HEK293 (cell line): ENCODE results near the gene DMBT1.

ENCODE experiments used
- GLIS2 ChIP-seq: fragments of 450-650 bp; formaldehyde crosslinking; IDR thresholded peaks from 2 replicates; pipeline ENCODE4 v1.5.1; 2016; ENCODE audit warnings: missing biosample characterization, missing genetic modification characterization
- SP3 ChIP-seq: fragments of 450-650 bp; formaldehyde crosslinking; IDR thresholded peaks from 2 replicates; pipeline ENCODE4 v1.5.1; 2016; ENCODE audit warnings: missing biosample characterization, missing genetic modification characterization
- TCF7L2 ChIP-seq: IDR thresholded peaks from 2 replicates; pipeline ENCODE4 v1.6.1; 2011; ENCODE audit warnings: low read depth, mild to moderate bottlenecking, inconsistent platforms, low read length, moderate library complexity, borderline replicate concordance
- ZBTB21 ChIP-seq: fragments of 450-650 bp; formaldehyde crosslinking; IDR thresholded peaks from 2 replicates; pipeline ENCODE4 v1.5.1; 2017; ENCODE audit warnings: missing biosample characterization, missing genetic modification characterization
- ZFP3 ChIP-seq: fragments of 450-650 bp; formaldehyde crosslinking; IDR thresholded peaks from 2 replicates; pipeline ENCODE4 v1.5.1; 2016; ENCODE audit warnings: low read depth, missing biosample characterization, missing genetic modification characterization
- ZNF501 ChIP-seq: fragments of 450-650 bp; formaldehyde crosslinking; IDR thresholded peaks from 2 replicates; pipeline ENCODE4 v1.5.1; 2016; ENCODE audit warnings: missing biosample characterization, missing genetic modification characterization
- ZNF510 ChIP-seq: fragments of 450-650 bp; formaldehyde crosslinking; IDR thresholded peaks from 2 replicates; pipeline ENCODE4 v1.5.1; 2018; ENCODE audit warnings: mild to moderate bottlenecking, missing genetic modification characterization, missing biosample characterization; ENCODE audit not compliant: insufficient replicate concordance
- ZNF76 ChIP-seq: fragments of 450-650 bp; formaldehyde crosslinking; IDR thresholded peaks from 2 replicates; pipeline ENCODE4; 2016; ENCODE audit warnings: low read depth, missing biosample characterization, missing genetic modification characterization, borderline replicate concordance
- ZXDB ChIP-seq: fragments of 450-650 bp; formaldehyde crosslinking; IDR thresholded peaks from 2 replicates; pipeline ENCODE4 v1.5.1; 2016; ENCODE audit warnings: missing biosample characterization, missing genetic modification characterization
- TF ChIP-seq, protein P1 (sequence below): fragments of 450-650 bp; formaldehyde crosslinking; IDR thresholded peaks from 2 replicates; pipeline ENCODE4 v1.5.1; 2016; ENCODE audit warnings: missing biosample characterization, missing genetic modification characterization

DNA sequence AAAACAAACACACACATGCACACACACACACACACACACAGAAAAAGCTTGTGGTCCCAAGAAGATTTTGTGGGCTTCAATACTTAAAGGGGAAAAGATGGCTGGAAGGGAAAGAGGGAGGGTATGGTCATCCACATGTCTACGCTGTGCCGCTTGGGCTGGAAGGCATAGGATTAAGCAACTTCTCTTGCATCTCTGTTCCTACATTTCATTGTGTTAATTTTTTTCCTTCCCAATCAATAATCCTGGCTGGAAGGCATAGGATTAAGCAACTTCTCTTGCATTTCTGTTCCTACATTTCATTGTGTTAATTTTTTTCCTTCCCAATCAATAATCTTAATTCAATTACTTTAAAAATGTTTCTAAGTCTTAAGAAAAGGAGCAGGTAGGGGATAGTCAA is 108.5 kb downstream of the DMBT1 start:
- TF ChIP-seq, protein P1, sequence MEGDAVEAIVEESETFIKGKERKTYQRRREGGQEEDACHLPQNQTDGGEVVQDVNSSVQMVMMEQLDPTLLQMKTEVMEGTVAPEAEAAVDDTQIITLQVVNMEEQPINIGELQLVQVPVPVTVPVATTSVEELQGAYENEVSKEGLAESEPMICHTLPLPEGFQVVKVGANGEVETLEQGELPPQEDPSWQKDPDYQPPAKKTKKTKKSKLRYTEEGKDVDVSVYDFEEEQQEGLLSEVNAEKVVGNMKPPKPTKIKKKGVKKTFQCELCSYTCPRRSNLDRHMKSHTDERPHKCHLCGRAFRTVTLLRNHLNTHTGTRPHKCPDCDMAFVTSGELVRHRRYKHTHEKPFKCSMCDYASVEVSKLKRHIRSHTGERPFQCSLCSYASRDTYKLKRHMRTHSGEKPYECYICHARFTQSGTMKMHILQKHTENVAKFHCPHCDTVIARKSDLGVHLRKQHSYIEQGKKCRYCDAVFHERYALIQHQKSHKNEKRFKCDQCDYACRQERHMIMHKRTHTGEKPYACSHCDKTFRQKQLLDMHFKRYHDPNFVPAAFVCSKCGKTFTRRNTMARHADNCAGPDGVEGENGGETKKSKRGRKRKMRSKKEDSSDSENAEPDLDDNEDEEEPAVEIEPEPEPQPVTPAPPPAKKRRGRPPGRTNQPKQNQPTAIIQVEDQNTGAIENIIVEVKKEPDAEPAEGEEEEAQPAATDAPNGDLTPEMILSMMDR (tag by site-specific recombination): no peak
- no peak for TF ChIP-seq ZNF501 (tag by site-specific recombination)
- no peak for TF ChIP-seq SP3 (tag by site-specific recombination)
- TF ChIP-seq ZFP3 (tag by site-specific recombination): no peak
- no peak for TF ChIP-seq ZNF76
- TF ChIP-seq TCF7L2: no peak
- TF ChIP-seq ZNF510 (tag by site-specific recombination): no peak
- no peak for TF ChIP-seq ZXDB (tag by site-specific recombination)
- no peak for TF ChIP-seq GLIS2 (tag by site-specific recombination)
- TF ChIP-seq ZBTB21 (tag by site-specific recombination): no peak
